ENCODE measurements around the gene SIRPG. TPM values are rescaled to one million over a fixed set of nuclear protein-coding genes. Genes with fewer than 3 reads are reported as not detected.

SIRPG gene
- total RNA-seq, 3 donors from 2014 or later (not counting 1 experiment from before 2014, with no cell fraction given): 1.9 to 3.9 (median 3.1) TPM

- Histone ChIP-seq H3K9me3 (ENCODE audit: control insufficient read depth, insufficient read depth, low read length) (no peaks in the 10 kb centered on the region), H3K27me3 (ENCODE audit: control insufficient read depth, insufficient read depth, low read length) (no peaks in the 10 kb centered on the region), H3K4me1 (ENCODE audit: control insufficient read depth, insufficient read depth, low read length) (no peaks in the 10 kb centered on the region), H3K36me3 (ENCODE audit: control insufficient read depth, insufficient read depth, low read length) (no peaks in the 10 kb centered on the region), H3K4me3 (ENCODE audit: low read length) (no peak overlapping the region), H3K27ac (ENCODE audit: low read length) (no peak overlapping the region)
- WGBS (ENCODE audit: insufficient coverage): 82% methylated on average over 2 of the region's 2 CpGs
- ATAC-seq (no peak), DNase-seq (no peak)
- Mint-ChIP-seq H3K27ac (no peak overlapping the region), H3K4me1 (no peaks in the 10 kb centered on the region), H3K36me3 (no peaks in the 10 kb centered on the region), H3K9me3 (peaks cover 0 to 2% of the 10 kb centered on the region in 2 donors), H3K27me3 (ENCODE audit: low read depth in 2 of 2) (no peaks in the 10 kb centered on the region), H3K4me3 (no peak overlapping the region)
- intact Hi-C loops (cut with micrococcal nuclease): no loop called here
- no peak for TF ChIP-seq CTCF (IDR thresholded peaks at IDR 0.05)
Measured at GRCh38 chr20:1636621-1637020, 21.0 kb downstream of the SIRPG start.

GRCh38 chr20:1635291-1635979, 22.1 kb downstream of the SIRPG start:
- Mint-ChIP-seq H3K36me3 (no peaks in the 10 kb centered on the region), H3K4me1 (no peaks in the 10 kb centered on the region), H3K9me3 (peaks cover 0 to 2% of the 10 kb centered on the region in 2 donors), H3K27me3 (ENCODE audit: low read depth in 2 of 2) (no peaks in the 10 kb centered on the region), H3K4me3 (no peak overlapping the region), H3K27ac (no peak overlapping the region)
- no peak for DNase-seq
- Histone ChIP-seq H3K4me3 (ENCODE audit: low read length) (no peak overlapping the region), H3K27ac (ENCODE audit: low read length) (no peak overlapping the region), H3K4me1 (ENCODE audit: control insufficient read depth, insufficient read depth, low read length) (no peaks in the 10 kb centered on the region), H3K36me3 (ENCODE audit: control insufficient read depth, insufficient read depth, low read length) (no peaks in the 10 kb centered on the region), H3K9me3 (ENCODE audit: control insufficient read depth, insufficient read depth, low read length) (no peaks in the 10 kb centered on the region), H3K27me3 (ENCODE audit: control insufficient read depth, insufficient read depth, low read length) (no peaks in the 10 kb centered on the region)
- no peak for TF ChIP-seq CTCF (IDR thresholded peaks at IDR 0.05)
- intact Hi-C loops (cut with micrococcal nuclease): no loop called here
- 94% methylated on average over 10 of the region's 10 CpGs for WGBS (ENCODE audit: insufficient coverage)
- no peak for ATAC-seq

- no peak overlapping the region for H3K4me3 ChIP-seq (ENCODE audit: low read length)
- Mint-ChIP-seq H3K9me3 (no peaks in the 10 kb centered on the region), H3K27ac (no peak overlapping the region), H3K27me3 (ENCODE audit: low read depth in 2 of 2) (peaks cover 0 to 3% of the 10 kb centered on the region in 2 donors), H3K36me3 (no peaks in the 10 kb centered on the region), H3K4me3 (no peak overlapping the region), H3K4me1 (no peaks in the 10 kb centered on the region)
- H3K27ac ChIP-seq (ENCODE audit: low read length): no peak overlapping the region
- H3K27me3 ChIP-seq (ENCODE audit: control insufficient read depth, insufficient read depth, low read length): no peaks in the 10 kb centered on the region
- H3K4me1 ChIP-seq (ENCODE audit: control insufficient read depth, insufficient read depth, low read length): no peaks in the 10 kb centered on the region
- no peaks in the 10 kb centered on the region for H3K36me3 ChIP-seq (ENCODE audit: control insufficient read depth, insufficient read depth, low read length)
- H3K9me3 ChIP-seq (ENCODE audit: control insufficient read depth, insufficient read depth, low read length): no peaks in the 10 kb centered on the region
- intact Hi-C loops (cut with micrococcal nuclease): no loop called here
- no peak for ATAC-seq
- no peak for TF ChIP-seq CTCF (IDR thresholded peaks at IDR 0.05)
- no peak for DNase-seq
- 71% methylated on average over 2 of the region's 4 CpGs for WGBS (ENCODE audit: insufficient coverage)
Measured at GRCh38 chr20:1633535-1633934, 24.0 kb downstream of the SIRPG start.

GRCh38 chr20:1632178-1632577, 25.4 kb downstream of the SIRPG start:
- Mint-ChIP-seq H3K27ac (no peak overlapping the region), H3K27me3 (ENCODE audit: low read depth in 2 of 2) (peaks cover 0 to 3% of the 10 kb centered on the region in 2 donors), H3K4me1 (no peaks in the 10 kb centered on the region), H3K36me3 (no peaks in the 10 kb centered on the region), H3K4me3 (no peak overlapping the region), H3K9me3 (no peaks in the 10 kb centered on the region)
- Histone ChIP-seq H3K4me3 (ENCODE audit: low read length) (no peak overlapping the region), H3K36me3 (ENCODE audit: control insufficient read depth, insufficient read depth, low read length) (no peaks in the 10 kb centered on the region), H3K9me3 (ENCODE audit: control insufficient read depth, insufficient read depth, low read length) (no peaks in the 10 kb centered on the region), H3K27ac (ENCODE audit: low read length) (no peak overlapping the region), H3K27me3 (ENCODE audit: control insufficient read depth, insufficient read depth, low read length) (no peaks in the 10 kb centered on the region), H3K4me1 (ENCODE audit: control insufficient read depth, insufficient read depth, low read length) (no peaks in the 10 kb centered on the region)
- DNase-seq (peak in 1 of 2 donors; percentile 40), ATAC-seq (no peak)
- no peak for TF ChIP-seq CTCF (IDR thresholded peaks at IDR 0.05)
- intact Hi-C loops (cut with micrococcal nuclease): no loop called here
- 80% methylated on average over 4 of the region's 4 CpGs for WGBS (ENCODE audit: insufficient coverage)

Data from natural killer cell (primary cell).